Cardiac muscle cell (in vitro differentiated cells and primary cell): ENCODE measurements around the gene PSMD8. TPM values are rescaled to one million over a fixed set of nuclear protein-coding genes. Genes with fewer than 3 reads are reported as not detected.
"Not testable (repeated sequence)": the region's sequence is repeated elsewhere in the genome, so short reads cannot be mapped to it uniquely, and the experiment has no call there.

Source experiments
- DNase-seq, 2 donors: peaks; one replicate each; pipeline versions ENCODE4 v3.0.0 to v3.0.0-alpha.2; 2010 to 2017; ENCODE audit warnings: low read depth in 1 of 2, low spot score in 1 of 2
- H3K27ac ChIP-seq: fragments of 200-600 bp; sonication (generic); 2 replicates; pipeline ENCODE4 v1.5.1; 2016
- H3K27me3 ChIP-seq: fragments of 200-600 bp; sonication (generic); 2 replicates; pipeline ENCODE4 v1.6.0; 2016; ENCODE audit warnings: control low read depth
- H3K36me3 ChIP-seq: fragments of 200-600 bp; sonication (generic); 2 replicates; pipeline ENCODE4 v1.5.1; 2016; ENCODE audit warnings: control low read depth
- H3K4me1 ChIP-seq: fragments of 200-600 bp; sonication (generic); 2 replicates; pipeline ENCODE4 v1.8.1; 2017; ENCODE audit warnings: low read depth, mild to moderate bottlenecking, mixed run types
- H3K4me3 ChIP-seq: fragments of 200-600 bp; sonication (generic); 2 replicates; pipeline ENCODE4 v1.5.1; 2016; ENCODE audit warnings: mild to moderate bottlenecking
- H3K9me3 ChIP-seq: fragments of 200-600 bp; sonication (generic); 2 replicates; pipeline ENCODE4 v1.5.1; 2017; ENCODE audit warnings: low read depth, mild to moderate bottlenecking, control low read depth
- polyA plus RNA-seq: library from polyadenylated mRNA; unstranded; fragments of >200 nt; fragmentation: Nextera tagmentation; extraction: Ambion mirVana; gene quantifications from 2 replicates; pipeline ENCODE4 v1.2.1, GENCODE V29; 2016
- total RNA-seq: library from RNA; depleted of rRNA; stranded (reverse); fragments of >200 nt; gene quantifications from 2 replicates; pipeline ENCODE4 v1.2.3, GENCODE V29; 2016
- TF ChIP-seq, protein P1 (sequence below): IDR thresholded peaks from 2 replicates; pipeline ENCODE4 v1.5.1; 2012; ENCODE audit warnings: low read depth, mild to moderate bottlenecking, low read length

The PSMD8 gene
- total and polyA plus RNA-seq, 2 experiments from 2014 or later = 233 to 303 TPM

DNA sequence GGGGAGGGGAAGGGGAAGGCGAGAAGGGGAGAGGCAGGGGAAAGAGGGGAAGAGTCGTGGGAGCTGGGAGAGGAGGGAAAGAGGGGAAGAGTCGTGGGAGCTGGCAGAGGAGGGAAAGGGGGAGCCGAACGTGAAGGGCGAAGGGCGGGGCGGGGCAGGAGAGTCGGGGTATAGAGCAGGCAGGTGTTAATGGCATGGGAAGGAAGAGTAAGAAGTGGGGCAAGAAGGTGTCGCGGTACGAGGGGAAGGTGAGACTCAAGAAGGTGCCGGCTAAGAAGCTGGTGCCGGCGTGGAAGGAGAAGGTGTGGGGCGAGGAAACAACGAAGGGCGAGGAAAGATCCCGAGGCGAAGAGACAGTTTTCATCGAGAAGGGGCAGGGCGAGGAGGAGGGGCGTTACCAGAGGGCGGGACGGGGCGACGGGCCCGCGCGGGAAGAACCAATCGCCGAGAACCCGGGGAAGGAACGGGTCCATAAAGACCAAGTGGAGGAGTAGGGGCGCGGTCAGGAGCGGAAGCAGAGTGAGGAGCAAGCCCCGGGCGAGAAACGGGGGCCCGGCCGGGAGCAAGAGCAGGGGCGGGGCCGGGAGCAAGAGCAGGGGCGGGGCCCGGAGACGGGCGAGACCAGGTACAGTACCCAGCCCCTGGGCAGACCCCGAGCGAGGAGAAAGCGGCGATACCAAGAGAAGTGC lies 38.3 kb upstream of the PSMD8 start:
- Histone ChIP-seq H3K27ac (peak overlapping the region; percentile 70), H3K4me3 (peak overlapping the region; percentile 62), H3K36me3 (no peaks in the 10 kb centered on the region), H3K27me3 (no peaks in the 10 kb centered on the region), H3K9me3 (no peaks in the 10 kb centered on the region), H3K4me1 (no peaks in the 10 kb centered on the region)
- peak; percentile 97 for DNase-seq
- TF ChIP-seq, protein P1, sequence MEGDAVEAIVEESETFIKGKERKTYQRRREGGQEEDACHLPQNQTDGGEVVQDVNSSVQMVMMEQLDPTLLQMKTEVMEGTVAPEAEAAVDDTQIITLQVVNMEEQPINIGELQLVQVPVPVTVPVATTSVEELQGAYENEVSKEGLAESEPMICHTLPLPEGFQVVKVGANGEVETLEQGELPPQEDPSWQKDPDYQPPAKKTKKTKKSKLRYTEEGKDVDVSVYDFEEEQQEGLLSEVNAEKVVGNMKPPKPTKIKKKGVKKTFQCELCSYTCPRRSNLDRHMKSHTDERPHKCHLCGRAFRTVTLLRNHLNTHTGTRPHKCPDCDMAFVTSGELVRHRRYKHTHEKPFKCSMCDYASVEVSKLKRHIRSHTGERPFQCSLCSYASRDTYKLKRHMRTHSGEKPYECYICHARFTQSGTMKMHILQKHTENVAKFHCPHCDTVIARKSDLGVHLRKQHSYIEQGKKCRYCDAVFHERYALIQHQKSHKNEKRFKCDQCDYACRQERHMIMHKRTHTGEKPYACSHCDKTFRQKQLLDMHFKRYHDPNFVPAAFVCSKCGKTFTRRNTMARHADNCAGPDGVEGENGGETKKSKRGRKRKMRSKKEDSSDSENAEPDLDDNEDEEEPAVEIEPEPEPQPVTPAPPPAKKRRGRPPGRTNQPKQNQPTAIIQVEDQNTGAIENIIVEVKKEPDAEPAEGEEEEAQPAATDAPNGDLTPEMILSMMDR = no peak

DNA sequence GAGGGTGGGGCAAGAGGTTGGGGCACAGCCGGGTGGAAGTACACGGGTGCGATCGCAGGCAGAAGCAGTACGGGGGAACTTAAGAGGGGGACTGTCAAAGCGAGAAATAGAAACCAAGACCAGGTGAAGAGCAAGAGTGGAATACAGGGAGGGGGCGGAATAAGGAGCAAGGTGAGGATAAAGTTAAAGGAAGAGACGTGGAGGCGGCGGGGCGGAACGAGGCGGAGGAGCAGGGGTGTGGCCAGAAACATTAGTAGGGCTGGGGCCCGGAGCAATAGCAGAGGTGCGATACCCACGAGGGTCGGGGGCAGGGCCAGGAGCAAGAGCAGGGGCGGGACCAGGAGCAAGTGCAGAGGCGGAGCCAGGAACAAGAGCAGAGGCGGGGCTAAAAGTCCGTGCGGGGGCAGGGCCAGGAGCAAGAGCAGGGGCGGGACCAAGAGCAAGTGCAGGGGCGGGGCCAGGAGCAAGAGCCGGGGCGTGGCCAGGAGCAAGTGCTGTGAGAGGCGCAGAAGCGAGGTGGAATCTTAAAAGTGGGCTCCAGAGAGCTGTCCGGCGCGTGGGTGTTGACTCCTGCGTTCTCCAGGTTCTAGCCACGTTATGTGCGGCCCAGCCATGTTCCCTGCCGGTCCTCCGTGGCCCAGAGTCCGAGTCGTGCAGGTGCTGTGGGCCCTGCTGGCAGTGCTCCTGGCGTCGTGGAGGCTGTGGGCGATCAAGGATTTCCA lies 37.6 kb upstream of the PSMD8 start:
- Histone ChIP-seq H3K27ac (peak overlapping the region; percentile 67), H3K9me3 (no peaks in the 10 kb centered on the region), H3K36me3 (no peaks in the 10 kb centered on the region), H3K4me3 (peak overlapping the region; percentile 62), H3K4me1 (no peaks in the 10 kb centered on the region), H3K27me3 (no peaks in the 10 kb centered on the region)
- TF ChIP-seq, protein P1 = no peak
- peak; percentile 90 to 99 for DNase-seq

DNA sequence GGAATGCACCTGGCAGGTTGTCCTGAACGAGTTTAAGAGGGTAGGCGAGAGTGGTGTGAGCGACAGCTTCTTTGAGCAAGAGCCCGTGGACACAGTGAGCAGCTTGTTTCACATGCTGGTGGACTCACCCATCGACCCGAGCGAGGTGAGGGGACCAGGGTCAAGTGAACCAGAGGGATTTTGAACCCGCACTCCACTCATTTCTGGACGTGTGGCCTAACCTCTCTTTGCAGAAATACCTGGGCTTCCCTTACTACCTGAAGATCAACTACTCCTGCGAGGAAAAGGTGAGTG lies 37.1 kb upstream of the PSMD8 start:
- no peaks in the 10 kb centered on the region for H3K9me3 ChIP-seq
- H3K27ac ChIP-seq = peak overlapping the region; percentile 29

DNA sequence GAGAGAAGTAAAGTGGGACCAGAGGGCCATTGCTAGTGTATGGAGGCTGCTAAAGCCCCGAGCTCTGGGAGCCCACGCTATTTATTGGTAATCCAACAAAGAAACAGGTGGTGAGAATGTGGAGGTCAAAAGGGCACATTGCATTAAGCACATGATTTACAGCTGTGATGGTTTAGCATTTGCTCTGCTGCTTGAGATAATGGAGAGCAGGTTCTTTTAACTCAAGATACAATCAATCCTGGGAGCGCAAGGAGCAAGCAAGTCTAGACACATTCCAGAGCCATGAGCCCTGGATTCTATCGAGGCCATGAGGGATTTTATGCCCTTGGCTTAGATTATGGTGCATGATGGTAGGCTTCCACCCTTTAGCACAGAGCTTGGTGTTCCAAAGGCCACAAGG lies 35.4 kb upstream of the PSMD8 start:
- not testable (repeated sequence) for DNase-seq, H3K4me3 ChIP-seq, H3K9me3 ChIP-seq, H3K36me3 ChIP-seq, H3K27me3 ChIP-seq, H3K4me1 ChIP-seq, H3K27ac ChIP-seq

More for the DNA sequence above, 37.1 kb upstream of the PSMD8 start:
- Histone ChIP-seq H3K27me3 (no peaks in the 10 kb centered on the region), H3K4me1 (no peaks in the 10 kb centered on the region), H3K36me3 (no peaks in the 10 kb centered on the region), H3K4me3 (peak overlapping the region; percentile 62)
- no peak for DNase-seq
- TF ChIP-seq, protein P1 = no peak

DNA sequence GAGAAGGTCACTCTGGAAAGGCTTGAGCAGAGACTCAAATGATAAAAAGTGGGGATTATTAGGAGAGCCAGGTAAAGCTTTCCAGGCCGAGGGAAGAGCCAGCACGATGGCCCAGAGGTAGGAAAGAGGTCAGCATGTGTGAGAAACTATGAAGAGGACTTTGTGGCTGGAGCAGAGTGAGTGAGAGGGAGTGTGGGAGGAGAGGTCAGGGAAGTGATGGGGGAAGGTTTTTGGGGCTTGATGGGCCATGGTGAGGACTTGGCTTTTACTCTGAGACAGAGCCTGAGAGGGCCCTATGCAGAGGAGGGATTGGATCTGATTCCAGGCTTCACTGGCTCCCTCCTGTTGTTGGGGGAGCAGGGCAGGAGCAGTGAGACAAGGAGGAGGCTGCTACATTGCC lies 33.4 kb upstream of the PSMD8 start:
- TF ChIP-seq, protein P1 = no peak
- Histone ChIP-seq H3K4me3 (no peak overlapping the region), H3K36me3 (no peaks in the 10 kb centered on the region), H3K9me3 (no peaks in the 10 kb centered on the region), H3K4me1 (no peaks in the 10 kb centered on the region), H3K27me3 (no peaks in the 10 kb centered on the region), H3K27ac (no peak overlapping the region)
- no peak for DNase-seq

DNA sequence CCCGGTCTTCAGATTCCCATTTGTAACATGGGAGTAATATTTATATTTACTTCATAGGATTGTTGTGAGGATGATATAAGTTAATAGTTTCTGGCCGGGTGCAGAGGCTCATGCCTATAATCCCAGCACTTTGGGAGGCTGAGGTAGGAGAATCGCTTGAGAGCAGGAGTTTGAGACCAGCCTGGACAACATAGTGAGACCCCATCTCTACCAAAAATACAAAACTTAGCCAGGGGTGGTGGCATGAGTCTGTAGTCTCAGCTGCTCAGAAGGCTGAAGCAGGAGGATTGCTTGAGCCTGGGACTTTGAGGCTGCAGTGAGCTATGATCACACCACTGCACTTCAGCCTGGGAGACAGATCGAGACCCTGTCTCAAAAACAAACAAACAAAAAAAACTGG lies 27.5 kb upstream of the PSMD8 start:
- Histone ChIP-seq H3K4me3 (no peak overlapping the region), H3K4me1 (no peaks in the 10 kb centered on the region), H3K27ac (no peak overlapping the region), H3K36me3 (no peaks in the 10 kb centered on the region), H3K27me3 (no peaks in the 10 kb centered on the region), H3K9me3 (no peaks in the 10 kb centered on the region)
- DNase-seq = no peak
- TF ChIP-seq, protein P1 = no peak
